Duodenal mucosa (tissue), 2 donors: ENCODE results near the gene RPL9.

ENCODE experiments used
- H3K27ac ChIP-seq: one replicate; pipeline ENCODE4 v1.7.0; 2013; ENCODE audit warnings: low read depth, low read length
- H3K27me3 ChIP-seq, 2 donors: one replicate each; pipeline ENCODE4 v1.7.0; 2013; ENCODE audit warnings: low read length in 2 of 2, control low read depth in 1 of 2; ENCODE audit not compliant: insufficient read depth in 2 of 2, control insufficient read depth in 1 of 2
- H3K36me3 ChIP-seq, 2 donors: one replicate each; pipeline ENCODE4 v1.7.0; 2013; ENCODE audit warnings: low read length in 2 of 2, control low read depth in 1 of 2; ENCODE audit not compliant: insufficient read depth in 2 of 2, control insufficient read depth in 1 of 2
- H3K4me1 ChIP-seq, 2 donors: one replicate each; pipeline ENCODE4 v1.7.0; 2013; ENCODE audit warnings: low read length in 2 of 2, control low read depth in 1 of 2; ENCODE audit not compliant: insufficient read depth in 2 of 2, control insufficient read depth in 1 of 2
- H3K4me3 ChIP-seq, 2 donors: one replicate each; pipeline ENCODE4 v1.7.0; 2013; ENCODE audit warnings: low read length in 2 of 2, low read depth in 1 of 2
- H3K9ac ChIP-seq, 2 donors: one replicate each; pipeline ENCODE4 v1.7.0; 2013; ENCODE audit warnings: low read length in 2 of 2, low read depth in 1 of 2
- H3K9me3 ChIP-seq, 2 donors: one replicate each; pipeline ENCODE4 v1.7.0; 2013; ENCODE audit warnings: low read length in 2 of 2, control low read depth in 1 of 2; ENCODE audit not compliant: control insufficient read depth in 1 of 2

RPL9 gene

DNA sequence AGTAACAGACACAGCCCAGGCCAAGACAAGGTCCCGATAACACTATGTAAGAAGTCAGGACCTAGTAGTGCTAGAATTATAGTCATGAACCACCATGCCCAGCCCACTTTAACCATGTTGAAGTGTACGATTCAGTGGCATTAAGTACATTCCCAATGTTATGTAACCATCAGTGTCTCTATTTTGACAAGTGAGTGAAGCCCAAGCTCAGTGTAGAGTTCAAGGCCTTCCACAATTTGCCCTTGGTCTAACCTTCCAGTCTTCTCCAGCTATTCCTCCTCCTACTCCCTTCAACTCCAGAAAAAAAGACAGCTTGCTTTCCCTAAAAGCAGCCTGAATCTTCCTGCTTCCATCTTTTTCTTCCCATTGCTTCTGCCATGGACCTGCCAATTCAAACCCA, 31.6 kb upstream of the RPL9 start:
- no peak overlapping the region for H3K27ac ChIP-seq
- H3K27me3 ChIP-seq: no peaks in the 10 kb centered on the region
- H3K36me3 ChIP-seq: no peaks in the 10 kb centered on the region
- H3K4me1 ChIP-seq: no peaks in the 10 kb centered on the region
- no peak overlapping the region for H3K4me3 ChIP-seq
- H3K9ac ChIP-seq: no peak overlapping the region
- no peaks in the 10 kb centered on the region for H3K9me3 ChIP-seq

DNA sequence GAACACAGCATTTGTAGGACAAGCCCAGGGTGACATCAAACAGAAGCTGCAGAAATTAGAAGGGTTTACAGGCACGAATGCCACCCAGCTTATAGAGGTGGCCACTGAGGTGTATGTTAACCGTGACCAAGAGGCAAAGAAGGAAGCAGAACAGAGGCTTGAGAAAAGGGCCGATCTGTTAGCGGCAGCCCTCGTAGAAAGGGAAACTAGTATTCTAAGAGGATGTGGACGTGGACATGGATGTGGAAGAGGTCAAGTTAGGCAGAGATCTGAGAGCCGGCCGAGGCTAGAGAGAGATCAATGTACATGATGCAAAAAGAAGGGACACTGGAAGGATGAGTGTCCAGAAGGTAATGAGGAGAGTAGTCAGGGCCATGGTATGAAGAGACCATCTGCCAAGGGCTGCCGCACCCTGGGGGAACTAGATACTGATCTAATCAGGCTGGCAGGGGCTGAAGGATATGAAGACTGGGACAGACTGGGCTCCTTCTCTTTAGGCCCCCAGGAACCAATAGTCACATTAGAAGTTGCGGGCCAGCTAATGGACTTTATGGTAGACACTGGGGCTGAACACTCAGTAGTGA, 27.6 kb upstream of the RPL9 start:
- no peaks in the 10 kb centered on the region for H3K4me1 ChIP-seq
- peaks cover 0 to 2% of the 10 kb centered on the region in 2 donors for H3K9me3 ChIP-seq
- no peak overlapping the region for H3K9ac ChIP-seq
- H3K27me3 ChIP-seq: no peaks in the 10 kb centered on the region
- H3K36me3 ChIP-seq: no peaks in the 10 kb centered on the region
- H3K27ac ChIP-seq: no peak overlapping the region
- no peak overlapping the region for H3K4me3 ChIP-seq

DNA sequence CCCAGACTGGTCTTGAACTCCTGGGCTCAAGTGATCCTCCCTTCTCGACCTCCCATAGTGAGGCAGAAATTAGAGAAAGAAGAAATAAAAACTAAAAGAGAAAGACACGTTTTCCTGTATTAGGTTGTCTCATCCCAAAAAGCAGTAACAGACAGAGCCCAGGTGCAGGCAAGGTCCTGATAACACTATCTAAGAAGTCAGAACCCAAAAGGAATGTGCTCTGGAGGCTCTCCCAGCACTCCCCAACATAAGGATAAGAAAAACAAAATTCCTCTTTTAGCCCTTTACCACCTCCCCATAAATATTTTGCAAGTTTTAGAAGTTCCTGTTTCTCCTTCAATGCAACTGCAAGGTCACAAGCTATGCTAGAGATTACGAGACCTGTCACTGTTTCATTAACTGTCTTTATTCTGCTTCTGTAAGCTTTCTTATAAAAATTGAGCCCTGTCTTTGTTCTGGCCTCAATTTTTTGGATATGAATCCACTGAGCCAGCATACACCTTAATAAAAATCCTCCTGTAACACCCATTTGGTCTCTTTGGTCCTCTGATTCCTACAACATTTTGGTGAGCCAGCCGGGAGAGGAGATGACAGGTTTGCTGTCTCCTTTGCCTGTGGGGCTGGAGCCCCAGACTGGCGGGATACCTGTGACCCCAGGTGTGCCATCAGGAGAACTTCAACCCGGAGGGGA, 26.0 kb upstream of the RPL9 start:
- Histone ChIP-seq H3K9me3 (peaks cover 0 to 2% of the 10 kb centered on the region in 2 donors), H3K36me3 (no peaks in the 10 kb centered on the region), H3K27me3 (no peaks in the 10 kb centered on the region), H3K4me3 (no peak overlapping the region), H3K27ac (no peak overlapping the region), H3K4me1 (no peaks in the 10 kb centered on the region), H3K9ac (no peak overlapping the region)

DNA sequence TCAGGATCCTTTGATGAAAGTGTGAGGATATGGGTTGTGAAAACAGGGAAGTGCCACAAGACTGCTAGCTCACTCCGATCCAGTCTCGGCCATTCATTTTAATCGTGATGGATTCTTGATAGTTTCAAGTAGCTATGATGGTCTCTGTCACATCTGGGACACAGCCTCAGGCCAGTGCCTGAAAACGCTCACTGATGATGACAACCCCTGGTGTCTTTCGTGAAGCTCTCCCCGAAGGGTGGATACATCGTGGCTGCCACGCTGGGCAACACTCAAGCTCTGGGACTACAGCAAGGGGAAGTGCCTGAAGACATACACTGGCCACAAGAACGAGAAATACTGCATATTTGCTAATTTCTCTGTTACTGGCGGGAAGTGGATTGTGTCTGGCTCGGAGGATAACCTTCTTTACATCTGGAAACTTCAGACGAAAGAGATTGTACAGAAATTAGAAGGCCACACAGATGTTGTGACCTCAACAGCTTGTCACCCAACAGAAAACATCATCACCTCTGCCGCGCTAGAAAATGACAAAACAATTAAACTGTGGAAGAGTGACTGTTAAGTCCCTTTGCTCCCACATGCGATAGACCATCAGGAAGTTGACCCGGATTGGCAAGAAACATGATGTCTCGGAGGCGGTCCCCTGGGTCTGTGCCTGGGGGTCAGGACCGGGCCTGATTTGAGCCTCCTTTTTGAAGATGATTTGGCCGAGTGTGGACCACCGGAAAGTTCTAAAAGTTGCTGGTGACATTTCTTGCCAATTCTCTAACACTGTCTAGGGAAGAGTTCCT, 22.4 kb upstream of the RPL9 start:
- H3K36me3 ChIP-seq: peaks cover 0 to 5% of the 10 kb centered on the region in 2 donors
- no peak overlapping the region for H3K9ac ChIP-seq
- H3K27me3 ChIP-seq: no peaks in the 10 kb centered on the region
- H3K27ac ChIP-seq: no peak overlapping the region
- H3K9me3 ChIP-seq: peaks cover 0 to 2% of the 10 kb centered on the region in 2 donors
- no peaks in the 10 kb centered on the region for H3K4me1 ChIP-seq
- no peak overlapping the region for H3K4me3 ChIP-seq

DNA sequence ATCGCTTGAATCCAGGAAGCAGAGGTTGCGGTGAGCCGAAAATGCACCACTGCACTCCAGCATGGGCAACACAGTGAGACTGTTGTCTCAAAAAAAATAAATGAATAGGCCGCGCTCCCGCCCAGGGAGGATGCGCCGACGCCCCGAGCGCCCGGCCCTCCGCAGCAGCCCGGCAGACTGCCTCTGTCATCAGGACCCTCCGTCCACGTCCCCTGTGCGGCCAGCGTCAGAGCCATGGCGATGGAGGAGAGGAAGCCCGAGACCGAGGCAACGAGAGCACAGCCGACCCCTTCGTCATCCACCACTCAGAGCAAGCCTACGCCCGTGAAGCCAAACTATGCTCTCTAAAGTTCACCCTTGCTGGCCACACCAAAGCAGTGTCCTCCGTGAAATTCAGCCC, 21.5 kb upstream of the RPL9 start:
- H3K36me3 ChIP-seq: peaks cover 0 to 5% of the 10 kb centered on the region in 2 donors
- no peaks in the 10 kb centered on the region for H3K4me1 ChIP-seq
- H3K4me3 ChIP-seq: no peak overlapping the region
- H3K9ac ChIP-seq: no peak overlapping the region
- no peak overlapping the region for H3K27ac ChIP-seq
- peaks cover 0 to 2% of the 10 kb centered on the region in 2 donors for H3K9me3 ChIP-seq
- H3K27me3 ChIP-seq: no peaks in the 10 kb centered on the region

DNA sequence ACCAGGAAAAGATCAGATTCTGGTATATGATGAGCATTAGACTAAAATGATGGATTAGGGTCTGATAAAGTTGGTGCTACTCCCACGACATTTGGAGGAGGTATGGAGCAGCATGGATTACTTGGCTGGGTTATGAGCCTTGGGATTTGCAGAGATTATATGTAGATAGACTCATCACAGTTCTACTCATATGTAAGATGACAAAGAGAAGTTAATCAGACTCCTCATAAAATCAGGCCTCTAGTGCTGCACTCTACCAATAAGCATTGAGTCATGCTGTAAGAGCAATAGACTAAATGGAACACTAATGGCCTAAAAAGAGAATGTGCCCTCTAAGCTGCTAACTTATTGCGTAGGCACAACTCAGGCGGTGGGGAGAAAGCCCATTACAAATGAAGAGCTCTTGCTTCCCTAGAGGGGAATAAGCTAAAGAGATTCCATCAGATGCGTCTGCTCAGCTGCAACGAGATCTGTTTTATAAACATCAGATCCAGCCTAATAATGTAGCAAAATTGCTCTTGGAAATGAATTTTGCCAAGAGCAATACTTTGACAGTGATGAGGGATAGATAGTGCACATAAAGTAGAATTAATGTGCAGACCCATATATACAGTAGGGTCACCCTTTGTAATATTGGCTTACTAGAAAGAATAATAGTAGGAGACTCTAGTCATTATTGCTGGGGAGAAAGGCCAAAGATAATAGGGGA, 17.6 kb upstream of the RPL9 start:
- no peak overlapping the region for H3K27ac ChIP-seq

DNA sequence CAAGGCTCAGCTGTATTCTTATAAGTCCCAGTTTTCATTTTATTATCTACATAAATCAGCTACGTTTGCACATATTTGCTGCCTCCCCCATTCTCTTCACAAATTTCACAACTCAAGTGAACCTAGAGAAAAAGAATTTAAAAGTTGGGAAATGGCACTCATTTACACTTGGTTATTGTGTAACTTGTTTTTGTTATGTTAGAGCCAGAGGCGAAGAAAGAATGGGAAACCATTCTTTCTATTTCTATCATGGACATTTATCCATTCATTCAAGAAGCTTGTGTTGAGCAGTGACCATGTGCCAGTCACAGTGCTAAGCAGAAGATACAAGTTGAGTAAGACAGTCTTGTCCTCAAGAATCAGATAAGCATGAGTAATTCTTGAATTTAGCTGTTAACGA, 13.7 kb upstream of the RPL9 start:
- Histone ChIP-seq H3K9ac (no peak overlapping the region), H3K36me3 (peaks cover 0 to 19% of the 10 kb centered on the region in 2 donors), H3K27me3 (no peaks in the 10 kb centered on the region), H3K27ac (no peak overlapping the region), H3K4me3 (no peak overlapping the region), H3K9me3 (no peaks in the 10 kb centered on the region), H3K4me1 (peaks cover 3 to 5% of the 10 kb centered on the region in 2 donors)

More for the DNA sequence above, 17.6 kb upstream of the RPL9 start:
- no peak overlapping the region for H3K4me3 ChIP-seq
- H3K9ac ChIP-seq: no peak overlapping the region
- no peaks in the 10 kb centered on the region for H3K27me3 ChIP-seq
- H3K4me1 ChIP-seq: no peaks in the 10 kb centered on the region
- no peaks in the 10 kb centered on the region for H3K9me3 ChIP-seq
- peaks cover 0 to 19% of the 10 kb centered on the region in 2 donors for H3K36me3 ChIP-seq

DNA sequence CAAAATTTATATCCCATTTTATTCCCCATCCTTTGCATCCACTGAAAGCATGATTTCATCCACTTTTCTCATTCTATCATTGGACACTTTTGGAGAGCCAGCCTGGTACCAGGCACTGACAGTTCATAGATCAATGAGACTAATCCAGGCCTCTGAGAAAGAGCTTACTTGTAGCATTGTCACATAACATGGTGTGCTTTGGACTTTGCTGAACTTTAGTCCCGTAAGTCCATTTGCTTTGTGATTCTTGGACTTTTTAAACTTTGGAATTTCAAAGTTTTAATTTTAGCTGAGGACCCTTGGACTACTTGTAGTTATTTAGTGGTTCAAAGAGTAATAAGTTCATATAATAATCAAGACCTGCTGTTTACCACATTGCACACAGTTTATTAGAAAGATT, 11.7 kb upstream of the RPL9 start:
- Histone ChIP-seq H3K36me3 (peaks cover 0 to 19% of the 10 kb centered on the region in 2 donors), H3K4me1 (peaks cover 3 to 5% of the 10 kb centered on the region in 2 donors), H3K27ac (no peak overlapping the region), H3K9me3 (no peaks in the 10 kb centered on the region), H3K9ac (no peak overlapping the region), H3K27me3 (no peaks in the 10 kb centered on the region), H3K4me3 (no peak overlapping the region)

DNA sequence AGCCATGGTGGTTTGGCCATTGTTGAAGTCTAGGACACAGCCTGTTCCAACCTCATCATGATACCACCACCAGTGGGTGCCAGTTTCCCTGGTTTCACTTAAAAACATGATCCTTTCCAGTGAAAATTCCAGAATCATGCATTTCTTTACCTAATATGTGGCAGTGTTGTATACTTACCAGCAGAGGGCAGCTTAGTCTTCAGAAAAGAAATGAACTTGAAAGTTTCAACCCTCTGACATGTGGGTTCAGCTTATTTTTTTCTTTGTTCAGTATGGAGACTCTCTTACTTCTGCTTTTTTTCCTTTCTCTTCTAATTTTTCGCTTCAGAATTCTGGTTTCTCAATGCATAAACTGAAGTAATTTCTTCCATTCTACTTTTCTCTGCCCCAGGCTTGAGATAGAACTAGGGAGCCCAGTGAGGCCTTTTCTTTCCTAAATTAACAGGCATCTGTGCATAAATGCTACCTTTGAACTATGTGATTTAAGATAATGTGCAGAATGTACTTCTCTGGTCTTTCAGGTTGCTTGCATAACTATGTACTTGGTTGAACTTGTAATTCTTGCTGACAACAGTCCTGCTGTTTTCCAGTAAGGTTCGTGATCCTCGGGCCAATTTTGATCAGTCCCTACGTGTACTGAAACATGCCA, 10.8 kb upstream of the RPL9 start:
- Histone ChIP-seq H3K36me3 (peaks cover 7 to 26% of the 10 kb centered on the region in 2 donors), H3K4me3 (no peak overlapping the region), H3K4me1 (peaks cover 3 to 5% of the 10 kb centered on the region in 2 donors), H3K9me3 (no peaks in the 10 kb centered on the region), H3K27ac (no peak overlapping the region), H3K27me3 (no peaks in the 10 kb centered on the region), H3K9ac (peak overlapping the region in 1 of 2 donors; percentile 54)
